GM21737 (cell line): ENCODE measurements around the gene CNPPD1.

Experiments used
- ATAC-seq: cut with Tn5 transposase; IDR thresholded peaks from one replicate; pipeline ENCODE4 v1.9.1; 2021; ENCODE audit warnings: mild to moderate bottlenecking, moderate library complexity; ENCODE audit not compliant: unreplicated experiment

The CNPPD1 gene

GRCh38 chr2:219176818-219177551 lies at the start of gene CNPPD1:
Gene CNPPD1 (minus strand): TSS chr2:219176925. CDS start chr2:219176828, 97 bp downstream.
- peak; percentile 61 for ATAC-seq

GRCh38 chr2:219225350-219225749 lies 48.6 kb upstream of the CNPPD1 start:
- no peak for ATAC-seq

DNA sequence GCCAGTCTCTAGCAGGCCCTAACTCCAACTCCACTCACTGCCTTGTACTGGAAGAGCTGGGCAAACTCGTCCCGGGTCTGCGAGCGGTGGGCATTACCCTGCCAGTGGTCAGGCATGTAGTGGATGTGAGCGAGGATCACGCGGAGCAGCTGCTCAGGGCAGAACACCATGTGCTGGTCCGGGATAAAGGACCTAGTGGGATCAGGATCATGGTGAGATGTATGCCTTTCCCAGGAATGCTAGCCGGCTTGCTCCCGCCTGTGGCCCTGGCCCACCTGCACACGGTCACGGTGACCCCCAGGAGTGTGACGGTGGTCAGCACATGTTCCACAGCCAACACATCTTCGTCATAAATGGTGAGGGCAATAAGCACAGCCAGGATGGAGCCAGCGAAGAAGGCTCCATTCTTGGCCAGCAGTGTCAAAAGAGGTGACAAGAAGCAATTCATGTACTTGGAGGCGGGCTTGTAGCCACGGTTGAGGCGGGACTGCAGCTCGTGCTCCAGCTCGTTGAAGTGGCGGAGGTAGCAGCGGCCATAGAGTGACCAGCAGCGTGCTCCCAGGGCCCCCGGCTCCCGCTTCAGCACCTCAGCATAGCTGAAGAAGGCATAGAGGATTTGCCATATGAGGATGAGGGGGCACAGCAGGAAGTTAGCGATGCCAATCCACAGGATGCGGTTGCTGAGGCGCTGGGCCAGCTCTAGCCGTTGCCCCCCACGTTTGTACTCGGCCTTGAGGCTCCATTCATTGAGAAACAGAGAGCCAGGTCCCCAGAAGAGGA lies 47.3 kb upstream of the CNPPD1 start:
- ATAC-seq = no peak

GRCh38 chr2:219221957-219222518 lies 45.3 kb upstream of the CNPPD1 start:
- ATAC-seq = no peak

DNA sequence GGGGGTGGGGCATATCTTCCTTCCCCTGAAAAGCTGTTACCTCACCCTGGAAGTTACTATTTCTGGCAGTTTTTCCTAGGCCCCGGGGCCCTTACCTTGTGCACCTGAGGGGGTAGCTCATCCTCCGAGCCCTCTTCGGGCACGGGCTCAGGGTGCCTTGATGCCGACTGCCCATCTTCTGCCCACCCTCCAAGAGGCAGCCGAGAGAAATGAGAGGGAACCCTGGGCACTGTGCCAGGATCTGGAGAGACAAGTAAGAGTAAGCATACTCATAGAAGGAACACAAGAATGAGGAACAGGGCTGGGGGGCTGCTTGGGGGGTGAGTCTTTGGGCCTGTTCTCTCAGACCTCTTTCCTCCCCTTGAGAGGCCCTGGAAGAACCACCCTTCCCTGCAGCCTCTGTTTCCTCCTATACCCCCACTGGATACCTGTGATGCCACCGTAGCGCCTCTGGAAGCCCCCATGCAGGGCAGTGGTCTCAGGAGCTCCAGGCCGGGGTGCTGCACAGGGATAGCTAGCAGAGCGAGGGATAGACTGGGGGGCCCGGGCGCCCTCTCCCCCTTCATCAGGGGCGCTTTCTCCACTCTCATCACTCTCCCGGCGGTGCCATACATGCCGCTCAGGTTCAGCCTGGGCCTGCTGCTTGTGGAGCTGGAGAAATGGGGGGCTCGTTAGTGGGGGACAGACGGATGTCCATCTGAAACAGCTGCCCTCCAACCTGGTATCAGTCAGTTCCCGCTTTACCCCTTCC lies 44.1 kb upstream of the CNPPD1 start:
- ATAC-seq = no peak

DNA sequence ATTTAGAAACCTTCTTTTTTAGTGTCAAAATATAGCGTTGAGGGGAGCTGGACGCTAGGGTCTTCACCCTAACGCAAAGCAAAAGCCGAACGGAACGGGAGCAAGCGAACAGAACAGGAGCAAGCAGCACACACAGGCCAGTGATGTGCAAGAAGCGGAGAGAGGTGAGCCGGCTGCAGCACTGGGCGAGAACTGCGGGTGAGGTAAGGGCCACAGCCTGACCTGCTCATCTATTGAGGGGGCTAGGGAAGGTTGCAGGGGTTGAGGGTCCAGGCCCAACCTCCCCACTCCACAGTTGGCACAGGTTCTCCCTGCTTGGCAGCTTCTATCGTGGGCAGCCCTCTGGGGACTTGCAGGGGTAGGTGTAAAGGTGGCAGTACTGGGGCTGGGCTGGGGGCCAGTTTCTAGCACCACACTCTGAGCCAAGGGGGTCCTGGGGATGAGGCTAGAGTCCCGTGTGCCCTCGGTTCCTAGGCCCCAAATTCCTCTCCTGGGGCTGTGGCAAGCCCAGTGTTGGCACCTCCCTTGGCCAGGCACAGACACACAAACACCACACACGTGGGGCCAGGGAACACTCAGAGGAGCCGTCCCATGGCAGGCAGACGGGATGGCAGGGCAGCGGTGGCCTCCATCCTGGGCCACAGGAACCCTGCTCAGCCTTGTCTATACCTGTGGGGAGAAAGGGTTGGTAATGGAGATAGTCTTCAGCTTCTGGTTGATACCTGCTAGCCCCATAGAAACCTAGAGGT lies 43.2 kb upstream of the CNPPD1 start:
- no peak for ATAC-seq

DNA sequence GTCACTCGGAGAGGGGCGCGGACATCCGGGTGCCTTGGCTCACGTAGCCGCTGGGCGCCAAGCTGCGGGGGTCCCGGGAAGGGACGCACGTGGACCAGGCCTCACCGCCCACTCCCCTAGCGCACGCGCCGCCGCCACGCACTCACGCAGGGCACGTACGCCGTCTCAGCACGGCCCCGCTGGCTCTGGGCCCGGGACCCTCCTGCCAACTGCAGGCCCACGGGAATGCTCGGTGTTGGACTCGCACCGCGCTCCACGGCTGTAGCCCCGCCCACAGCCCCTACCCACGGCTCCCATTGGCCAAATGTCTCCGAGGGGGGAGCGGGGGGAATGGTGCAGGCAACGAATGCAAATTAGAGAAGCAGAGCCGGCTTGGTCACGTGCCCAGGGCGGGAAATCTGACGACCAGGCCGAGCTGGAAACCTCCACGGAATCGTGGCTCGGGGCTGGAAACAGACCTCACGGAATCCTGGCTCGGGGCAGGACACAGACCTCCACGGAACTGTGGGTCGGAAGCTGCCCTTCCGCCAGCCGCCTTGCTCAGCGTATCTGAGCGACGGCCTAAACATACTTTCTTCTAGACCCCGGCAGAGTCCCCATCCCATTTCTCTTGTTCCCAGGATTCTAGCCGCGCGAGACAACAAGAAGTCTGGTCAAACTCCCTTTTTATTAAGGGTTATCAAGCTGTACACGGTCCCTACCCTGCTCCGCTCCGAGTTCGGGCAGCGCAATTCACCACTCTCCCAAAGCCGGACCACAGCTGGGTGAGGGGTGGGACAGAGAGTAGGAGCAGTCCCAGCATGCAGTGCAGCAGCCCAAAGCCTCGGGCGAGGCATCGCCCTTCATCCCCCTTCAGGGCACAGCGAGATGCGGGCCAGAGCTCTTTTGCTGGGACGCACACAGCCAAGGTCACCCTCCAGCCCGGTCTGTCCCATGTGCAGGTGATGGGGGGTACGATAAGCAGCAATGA lies 42.3 kb upstream of the CNPPD1 start, which contains the start of gene ABCB6:
TSS of gene ABCB6 (minus strand) at position 227 of the 970 bp plus-strand sequence. CDS start 285 bp downstream, outside the sequence.
- peak; percentile 61 for ATAC-seq

- peak; percentile 4 for ATAC-seq
Observed at GRCh38 chr2:219218217-219218731, 41.5 kb upstream of the CNPPD1 start.

- no peak for ATAC-seq
Observed at GRCh38 chr2:219216535-219216915, 39.8 kb upstream of the CNPPD1 start.

DNA sequence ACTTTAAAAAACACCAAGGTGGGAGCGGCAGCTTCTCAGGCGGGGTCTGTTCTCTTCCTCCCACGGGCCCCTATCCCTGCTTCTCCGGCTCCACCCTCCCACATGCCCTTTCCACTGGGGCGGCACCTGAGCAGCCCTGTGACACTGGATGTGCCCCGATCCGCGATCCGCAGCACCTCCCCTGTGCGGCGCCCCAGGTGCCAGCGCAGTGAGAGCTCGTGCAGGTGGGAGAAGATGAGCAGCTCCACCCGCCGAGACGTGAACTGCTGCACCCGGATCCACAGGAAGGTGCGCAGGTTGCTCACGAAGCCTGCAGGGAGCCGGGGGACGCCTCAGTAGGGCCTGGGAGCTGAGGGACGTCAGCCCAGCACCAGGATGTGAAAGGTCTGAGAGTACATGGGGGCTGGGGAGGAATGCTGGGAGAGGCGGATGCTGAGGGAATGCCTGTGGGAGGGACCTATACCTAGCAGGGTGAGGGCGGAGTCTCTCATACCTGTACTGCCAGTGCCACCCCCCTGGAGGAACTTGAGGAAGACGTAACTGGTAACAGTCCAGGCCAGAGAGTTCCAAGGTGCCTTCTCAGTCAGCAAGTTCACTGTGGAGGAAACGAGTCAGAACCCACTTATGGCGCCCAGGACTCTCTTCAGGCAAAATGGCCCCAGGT lies 39.3 kb upstream of the CNPPD1 start:
- no peak for ATAC-seq

DNA sequence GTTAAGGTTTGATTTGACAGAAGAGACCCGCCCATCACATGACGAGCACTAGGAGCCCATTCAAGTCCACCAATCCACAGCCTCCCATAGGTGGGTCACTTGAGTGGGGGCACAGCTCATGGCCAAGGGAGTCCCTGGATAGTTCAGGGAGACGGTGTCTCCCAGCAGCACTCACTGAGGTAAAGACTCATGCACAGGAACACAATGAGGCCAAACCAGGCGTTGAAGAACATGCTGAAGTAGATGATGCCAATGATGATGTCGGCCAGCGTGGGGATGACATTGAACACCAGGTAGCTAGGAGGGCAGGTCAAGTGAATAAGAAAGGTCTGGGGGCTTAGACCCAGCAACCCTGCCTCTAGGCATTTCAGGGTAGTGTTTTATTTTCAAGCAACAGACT lies 38.1 kb upstream of the CNPPD1 start:
- ATAC-seq = no peak

- ATAC-seq = no peak
Observed at GRCh38 chr2:219214141-219214540, 37.4 kb upstream of the CNPPD1 start.

- no peak for ATAC-seq
Observed at GRCh38 chr2:219213486-219214071, 36.9 kb upstream of the CNPPD1 start.

DNA sequence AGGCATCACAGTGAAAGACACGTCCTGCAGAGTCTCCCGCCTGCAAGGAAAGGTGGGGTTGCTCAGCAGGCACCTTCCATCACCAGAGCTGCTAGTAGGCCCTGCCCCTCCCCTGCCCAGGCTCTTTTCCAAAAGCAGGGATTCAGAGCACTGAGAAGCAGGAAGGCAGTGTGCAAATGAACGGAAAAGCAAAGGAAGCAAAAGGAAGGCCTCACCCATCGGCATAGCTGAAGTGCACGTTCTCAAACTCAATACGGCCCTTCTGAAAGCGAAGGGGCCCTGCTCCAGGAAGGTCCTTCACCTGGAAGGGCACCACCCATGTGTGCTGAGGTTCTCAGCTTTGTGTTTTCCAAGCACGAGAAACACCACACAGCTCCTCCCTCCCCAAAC lies 36.3 kb upstream of the CNPPD1 start:
- ATAC-seq = no peak

DNA sequence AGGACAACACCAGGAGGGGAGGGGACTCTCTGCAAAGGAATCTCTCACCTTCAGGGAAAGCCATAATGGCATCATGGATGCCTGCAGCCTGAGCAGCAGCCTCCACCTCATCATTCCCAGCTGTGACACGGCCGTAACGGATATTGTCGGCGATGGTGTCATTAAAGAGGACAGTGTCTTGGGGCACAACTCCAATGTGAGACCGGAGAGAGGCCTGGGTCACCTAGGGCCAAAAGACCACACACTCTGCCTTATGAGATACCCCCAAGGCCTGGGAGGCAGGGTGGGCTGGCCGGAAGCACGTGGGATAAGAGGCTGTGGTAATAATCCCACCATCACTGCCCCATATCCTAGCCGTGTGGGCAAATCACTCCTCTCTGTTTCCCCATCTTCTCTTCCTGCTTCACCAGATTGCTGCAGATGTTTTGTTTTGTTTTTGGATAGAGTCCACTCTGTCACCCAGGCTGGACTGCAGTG lies 34.2 kb upstream of the CNPPD1 start:
- ATAC-seq = no peak

- no peak for ATAC-seq
Observed at GRCh38 chr2:219210196-219210885, 33.6 kb upstream of the CNPPD1 start.
